Erythroblast (primary cell): ENCODE results near the gene RTTN.

Experiments used
- DNase-seq, 2 experiments: peaks; one replicate each; lab custom pipeline; 2025; lab: John Stamatoyannopoulos, UW
- GATA1 ChIP-seq: IDR thresholded peaks from 2 replicates; pipeline ENCODE4 v1.6.1; 2011; ENCODE audit warnings: low read depth, mild to moderate bottlenecking, control low read depth, low read length, moderate library complexity
- POLR2A ChIP-seq: IDR thresholded peaks from 2 replicates; pipeline ENCODE4 v1.6.1; 2011; ENCODE audit warnings: mild to moderate bottlenecking, low read length

RTTN gene

DNA sequence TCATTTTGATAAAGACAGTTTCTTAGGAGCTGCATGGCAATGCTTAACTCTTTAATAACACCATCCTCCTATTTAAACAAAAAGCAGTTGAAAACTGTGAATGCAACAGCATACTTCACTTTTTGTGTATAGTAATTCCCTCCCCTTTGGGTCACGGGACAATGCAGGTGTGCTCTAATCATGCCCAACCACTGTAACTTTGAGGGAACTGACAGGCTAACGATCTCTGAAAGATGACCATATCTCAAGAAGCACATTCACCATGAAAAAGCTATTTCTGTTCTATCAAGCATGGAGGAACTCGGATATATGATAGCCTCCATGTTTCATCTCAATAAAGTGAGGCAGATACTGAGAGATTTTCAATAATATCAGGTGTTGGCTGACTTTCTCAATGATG lies 176.8 kb downstream of the RTTN start:
- TF ChIP-seq GATA1 (no peak), POLR2A (no peak)
- peak in 1 of 2 experiments; percentile 10 for DNase-seq

DNA sequence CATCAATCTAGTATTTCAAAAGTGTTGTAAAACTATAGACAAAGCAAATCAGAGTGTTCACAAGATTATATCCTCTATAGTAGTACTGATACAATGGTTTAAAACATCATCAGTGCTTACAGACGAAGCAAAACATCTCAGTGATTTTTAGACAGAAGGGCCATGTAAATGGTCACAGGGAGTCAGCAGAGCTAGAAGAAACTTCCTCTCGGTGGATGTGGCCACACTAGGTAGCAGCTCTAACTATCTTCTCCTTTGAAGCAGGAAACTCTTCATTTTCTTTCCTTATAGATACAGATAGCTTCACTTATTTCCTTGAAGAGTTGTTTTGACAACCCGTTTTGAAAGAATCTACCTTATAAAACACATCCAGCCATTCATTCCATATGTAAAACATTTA lies 177.4 kb downstream of the RTTN start:
- no peak for DNase-seq
- TF ChIP-seq GATA1 (no peak), POLR2A (no peak)

DNA sequence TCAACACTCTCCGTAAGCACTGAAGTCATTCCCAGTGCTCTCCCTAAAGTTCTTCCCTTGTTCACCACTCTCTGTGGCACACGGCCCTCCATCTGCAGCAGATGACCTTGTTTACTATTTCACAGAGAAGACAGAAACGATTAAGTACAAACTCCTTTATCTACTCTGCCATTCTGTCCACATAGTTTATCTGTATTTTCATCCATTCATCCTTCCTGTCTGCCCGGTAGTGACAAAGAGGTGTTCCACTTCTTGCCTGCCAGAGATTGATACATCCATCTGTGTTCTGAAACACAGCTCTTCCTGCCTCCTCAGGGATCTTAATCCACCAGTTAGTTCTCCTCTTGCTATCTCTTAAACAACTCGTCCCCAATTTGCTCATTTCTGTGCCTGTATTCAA lies 179.9 kb downstream of the RTTN start:
- TF ChIP-seq POLR2A (no peak), GATA1 (no peak)

DNA sequence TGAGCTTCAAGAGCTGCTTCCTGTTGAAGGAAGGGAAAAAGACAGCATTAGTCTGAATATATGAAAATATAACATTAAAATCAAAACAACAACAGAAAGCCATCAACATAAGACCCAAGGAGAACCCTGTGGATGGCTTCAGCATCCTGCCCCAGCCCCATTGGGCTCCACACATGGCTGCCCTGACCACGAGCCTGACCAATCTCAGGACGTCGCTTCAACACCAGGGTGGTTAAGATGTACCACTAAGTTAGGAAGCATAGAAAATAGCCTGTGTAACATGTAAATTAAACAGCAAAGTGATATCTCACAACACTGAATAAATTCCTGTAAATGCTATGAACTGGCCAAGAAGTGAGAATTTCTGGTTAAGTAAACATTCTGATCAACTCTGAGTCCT lies 180.7 kb downstream of the RTTN start:
- no peak for TF ChIP-seq GATA1
- no peak for TF ChIP-seq POLR2A
- peak; percentile 23 to 27 for DNase-seq

More for the DNA sequence above, 179.9 kb downstream of the RTTN start:
- DNase-seq, result peak; percentile 75 to 96

DNA sequence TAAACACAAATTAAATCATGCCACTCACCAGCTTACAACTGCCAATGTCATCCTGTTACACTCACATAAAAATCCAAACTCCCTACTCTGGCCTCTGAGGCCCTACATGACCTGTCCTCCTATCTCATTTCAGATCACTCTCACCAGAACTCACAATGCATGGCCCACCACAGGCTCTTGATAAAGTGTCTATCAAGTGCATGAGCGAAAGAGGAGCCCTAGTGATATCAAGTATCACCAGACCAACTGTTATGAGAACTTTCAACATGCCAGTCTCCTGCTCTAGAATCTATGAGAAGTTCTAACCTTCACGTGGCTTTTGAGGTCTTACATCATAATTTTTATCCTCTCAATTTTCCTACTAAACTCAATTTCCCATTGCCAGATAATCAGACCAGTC lies 181.4 kb downstream of the RTTN start:
- no peak for TF ChIP-seq POLR2A
- no peak for TF ChIP-seq GATA1

DNA sequence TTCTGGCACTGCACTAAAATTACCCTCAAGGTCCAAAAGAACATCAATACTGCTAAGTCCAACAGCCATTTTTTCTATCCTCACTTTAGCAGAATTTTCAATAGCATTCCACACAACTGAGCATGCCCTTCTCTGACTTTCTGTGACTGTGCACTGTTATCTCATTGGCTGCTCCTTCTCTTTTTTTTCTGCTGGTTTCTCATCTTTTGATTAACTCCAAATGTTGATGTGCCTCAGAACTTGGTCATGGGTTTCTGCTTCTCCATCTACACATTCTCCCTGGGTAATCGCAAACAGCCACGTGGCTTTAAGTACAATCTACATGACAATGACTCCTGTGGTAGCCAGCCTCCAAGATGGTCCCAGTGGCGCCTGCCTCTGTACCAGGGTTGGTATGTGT lies 182.9 kb downstream of the RTTN start:
- no peak for TF ChIP-seq POLR2A
- TF ChIP-seq GATA1, result no peak
- DNase-seq, result no peak

More for the DNA sequence above, 181.4 kb downstream of the RTTN start:
- peak; percentile 72 to 94 for DNase-seq

DNA sequence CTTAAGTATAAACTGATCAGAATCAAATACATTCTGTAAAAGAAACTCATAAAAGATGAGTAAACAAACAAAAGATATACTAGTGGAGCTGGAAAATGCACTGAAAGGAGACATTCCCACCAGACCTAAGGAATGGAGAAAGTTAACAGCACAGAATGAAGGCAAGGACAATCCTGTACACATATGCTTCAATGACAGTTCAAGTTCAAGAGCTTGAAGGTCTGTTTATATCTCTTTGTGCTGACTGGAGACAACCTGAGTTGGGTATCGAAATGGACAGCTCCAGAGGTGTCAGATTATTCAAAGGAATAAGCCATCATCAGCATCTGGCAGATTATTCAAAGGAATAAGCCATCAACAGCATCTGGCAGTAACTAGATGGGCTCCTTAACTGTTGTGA lies 184.0 kb downstream of the RTTN start:
- TF ChIP-seq GATA1, result no peak
- no peak for TF ChIP-seq POLR2A
- DNase-seq, result no peak

DNA sequence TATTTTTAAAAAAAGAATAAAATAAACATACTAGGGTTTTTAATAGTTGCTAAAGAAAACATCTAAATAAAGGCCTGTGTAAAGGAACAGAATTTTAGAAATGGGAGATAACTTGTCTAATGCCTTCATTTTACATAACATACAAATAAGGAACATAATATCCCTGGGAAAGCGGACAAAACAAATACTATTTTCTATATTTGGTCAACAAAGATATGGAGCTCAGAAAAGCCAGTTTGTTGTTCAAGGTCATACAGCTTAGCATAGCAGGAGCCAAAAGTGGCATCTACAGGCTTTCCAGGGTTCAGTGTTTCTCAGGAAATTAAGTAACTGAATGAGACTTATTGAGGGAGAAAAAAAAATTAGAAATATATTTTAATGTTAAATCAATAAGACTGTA lies 184.4 kb downstream of the RTTN start:
- DNase-seq, result no peak
- TF ChIP-seq POLR2A (no peak), GATA1 (no peak)

DNA sequence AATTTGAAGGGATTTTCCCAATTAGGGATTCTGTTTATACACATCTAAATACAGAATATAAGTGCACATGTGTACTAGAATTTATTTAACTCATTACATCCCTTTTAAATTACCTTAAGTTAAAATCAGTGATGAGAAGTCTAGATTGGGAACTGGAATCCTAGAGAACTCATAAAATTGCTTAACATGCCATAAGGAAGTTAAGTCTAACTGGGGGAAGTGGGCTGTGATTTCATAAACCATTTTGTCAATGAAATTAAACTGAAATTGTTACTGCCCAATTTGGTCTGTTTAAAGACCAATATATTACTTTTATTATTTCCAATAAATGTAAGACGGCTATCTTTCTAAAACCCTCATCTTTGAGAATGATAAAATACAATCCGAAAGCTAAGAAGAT lies 185.5 kb downstream of the RTTN start:
- no peak for DNase-seq
- TF ChIP-seq GATA1 (no peak), POLR2A (no peak)

DNA sequence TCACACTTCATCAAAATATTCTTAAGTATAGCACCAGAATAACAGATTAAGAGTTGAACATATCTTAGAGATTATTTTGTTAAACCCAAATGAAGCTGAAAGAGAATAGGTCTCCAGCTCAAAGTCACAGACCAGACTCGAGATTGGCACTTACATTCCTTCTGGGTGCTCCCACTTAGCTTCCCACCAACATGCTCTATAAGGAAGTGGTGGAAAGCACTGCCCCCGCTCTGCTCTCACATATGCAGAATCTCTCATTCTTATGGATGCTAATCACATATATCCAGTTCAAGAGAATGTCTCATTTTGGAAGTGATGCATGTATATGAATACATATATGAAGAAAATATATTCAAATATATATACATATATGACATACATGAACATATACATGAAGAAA lies 186.4 kb downstream of the RTTN start:
- TF ChIP-seq POLR2A, result no peak
- TF ChIP-seq GATA1, result no peak
- no peak for DNase-seq

DNA sequence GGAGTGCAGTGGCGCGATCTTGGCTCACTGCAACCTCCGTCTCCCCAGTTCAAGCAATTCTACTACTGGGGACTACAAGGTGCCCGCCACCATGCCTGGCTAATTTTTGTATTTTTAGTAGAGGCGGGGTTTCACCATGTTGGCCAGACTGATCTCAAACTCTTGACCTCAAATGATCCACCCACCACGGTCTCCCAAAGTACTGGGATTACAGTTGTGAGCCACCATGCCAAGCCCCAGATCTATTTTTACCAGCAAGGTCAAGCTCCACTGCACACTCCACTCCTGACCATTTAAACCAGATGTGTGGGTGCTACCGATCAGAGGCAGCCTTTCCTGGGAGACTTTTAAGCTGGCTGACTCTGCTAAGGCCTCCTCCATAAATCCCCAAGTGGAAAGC lies 190.4 kb downstream of the RTTN start:
- no peak for DNase-seq

DNA sequence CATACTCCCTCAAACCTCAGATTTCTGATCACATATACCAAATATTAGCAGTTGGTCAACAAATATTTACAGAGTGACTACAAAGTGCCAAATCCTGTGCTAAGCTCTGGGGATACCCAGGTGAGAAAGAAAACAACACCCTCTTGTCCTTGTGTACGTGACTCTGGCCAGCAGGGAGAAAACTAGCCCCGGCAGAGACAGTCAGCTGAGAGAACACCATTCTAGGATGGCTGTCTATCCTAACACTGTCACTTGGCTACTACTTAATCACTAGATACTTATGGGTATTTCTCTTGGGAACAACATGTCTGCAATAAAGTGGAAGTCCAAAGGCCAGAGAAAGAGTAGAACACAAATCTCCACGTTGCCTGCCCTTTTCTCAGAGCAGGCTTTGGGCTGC lies 199.9 kb downstream of the RTTN start:
- no peak for TF ChIP-seq GATA1
- TF ChIP-seq POLR2A, result no peak

More for the DNA sequence above, 190.4 kb downstream of the RTTN start:
- TF ChIP-seq GATA1, result no peak
- no peak for TF ChIP-seq POLR2A

DNA sequence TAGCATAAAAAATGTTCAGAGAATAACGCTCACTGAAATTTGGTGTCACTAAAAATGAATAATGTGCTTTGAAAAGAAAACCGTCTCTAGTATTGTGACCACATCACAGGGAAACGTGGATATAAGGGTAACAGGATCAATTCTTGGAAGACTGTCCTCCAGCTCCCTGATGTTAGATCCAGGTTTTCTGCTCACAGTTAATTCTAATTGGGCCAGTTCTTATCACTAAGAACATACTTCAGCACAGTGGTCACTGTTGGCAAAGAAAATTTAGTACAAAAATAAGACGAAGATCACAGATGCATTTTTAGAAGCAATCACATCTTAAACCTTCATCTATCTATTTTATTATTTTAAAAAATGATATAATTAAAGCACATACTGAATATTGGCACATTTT lies 200.8 kb downstream of the RTTN start:
- TF ChIP-seq GATA1 (no peak), POLR2A (no peak)
- no peak for DNase-seq

More for the DNA sequence above, 199.9 kb downstream of the RTTN start:
- DNase-seq, result no peak

DNA sequence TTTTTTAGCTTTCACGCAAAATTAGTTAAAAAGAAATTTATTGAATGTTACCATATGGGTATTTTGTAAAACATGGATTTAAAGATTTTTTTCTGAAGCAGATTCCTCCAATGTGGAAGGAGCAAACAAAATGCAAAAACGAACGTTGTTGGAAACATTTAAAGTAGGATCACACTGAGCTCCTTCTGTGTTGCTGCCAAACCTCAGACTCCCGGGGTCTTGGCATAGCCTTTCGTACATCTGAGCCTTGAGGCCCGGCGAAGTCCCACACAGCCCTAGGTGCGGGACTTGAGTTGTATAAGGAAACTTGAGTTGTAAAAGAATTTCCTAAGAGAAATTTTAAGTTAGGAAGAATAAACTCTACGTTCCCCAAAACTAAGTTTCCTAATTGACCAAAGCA lies 205.8 kb downstream of the RTTN start:
- no peak for DNase-seq
- TF ChIP-seq GATA1 (no peak), POLR2A (no peak)

DNA sequence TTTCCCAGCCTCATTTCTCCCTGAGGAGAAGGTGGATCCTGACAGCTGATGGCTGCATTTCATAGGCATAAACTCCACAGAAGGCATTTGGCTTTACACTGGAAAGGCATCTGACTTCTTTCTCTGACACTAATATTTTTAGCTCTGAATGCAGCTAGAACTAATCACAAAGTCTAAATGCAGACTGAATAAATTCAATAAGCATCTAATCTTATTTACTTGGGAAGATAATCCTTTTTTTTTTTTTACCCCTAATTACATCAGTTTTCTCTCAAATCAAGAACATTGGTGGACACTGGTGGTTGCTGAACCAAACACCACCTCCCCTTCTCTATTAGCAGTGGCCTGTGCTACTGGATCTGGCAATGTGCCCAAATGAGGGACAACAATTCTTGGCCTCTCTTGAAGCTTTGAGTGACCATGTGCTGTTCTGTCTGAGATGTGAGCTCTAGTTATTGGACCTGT lies 206.9 kb downstream of the RTTN start:
- TF ChIP-seq POLR2A (no peak), GATA1 (no peak)
- no peak for DNase-seq
